Nucleus accumbens (tissue), 56 donors: ENCODE results near the gene TMEM191B.
"Not testable (repeated sequence)": the region's sequence is repeated elsewhere in the genome, so short reads cannot be mapped to it uniquely, and the experiment has no call there.

ENCODE experiments used
- DNase-seq, 56 donors: peaks; one replicate each; lab custom pipeline; 2025; lab: John Stamatoyannopoulos, UW

Gene TMEM191B

DNA sequence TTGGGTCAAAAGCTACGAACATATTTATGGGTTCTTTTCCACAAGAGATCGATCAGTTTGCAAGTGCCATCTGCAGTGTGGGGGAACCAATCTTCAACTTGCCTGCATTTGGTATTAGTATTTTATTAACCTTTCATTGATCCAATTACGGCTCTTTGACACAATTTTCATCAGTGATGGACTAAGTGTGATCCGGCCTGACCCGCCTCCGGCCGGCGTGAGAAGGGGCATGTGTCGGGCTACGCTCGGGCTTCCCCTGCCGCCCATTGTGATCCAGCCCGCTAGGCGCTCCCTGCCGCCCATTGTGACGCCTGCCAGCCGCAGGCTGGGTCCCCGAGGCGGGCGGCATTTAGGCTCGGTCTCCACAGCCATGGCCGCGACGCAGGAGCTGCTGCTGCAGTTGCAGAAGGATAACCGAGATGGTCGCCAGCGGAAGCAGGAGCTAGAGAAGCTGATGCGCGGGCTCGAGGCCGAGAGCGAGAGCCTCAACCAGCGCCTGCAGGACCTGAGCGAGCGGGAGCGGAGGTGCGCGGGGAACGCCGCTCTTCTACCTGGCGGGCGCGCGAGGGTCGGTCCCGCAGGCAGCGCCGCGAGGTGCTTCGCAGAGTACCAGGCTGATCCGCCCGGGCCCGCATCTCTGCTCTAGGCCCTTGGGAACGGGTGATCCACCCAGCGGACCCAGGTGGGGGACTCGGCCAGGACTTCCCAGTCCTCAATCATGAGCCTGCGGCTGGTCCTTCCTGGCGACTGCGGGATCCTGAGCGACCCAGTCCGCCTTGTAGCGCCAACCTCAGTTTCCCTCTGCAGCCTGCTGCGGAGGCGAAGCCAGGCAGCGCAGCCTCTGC is at the start of gene TMEM191B:
Gene TMEM191B (plus strand): TSS at position 51 of the 845 bp plus-strand sequence. CDS start 179 bp downstream, at position 230.
- DNase-seq = not testable (repeated sequence)

DNA sequence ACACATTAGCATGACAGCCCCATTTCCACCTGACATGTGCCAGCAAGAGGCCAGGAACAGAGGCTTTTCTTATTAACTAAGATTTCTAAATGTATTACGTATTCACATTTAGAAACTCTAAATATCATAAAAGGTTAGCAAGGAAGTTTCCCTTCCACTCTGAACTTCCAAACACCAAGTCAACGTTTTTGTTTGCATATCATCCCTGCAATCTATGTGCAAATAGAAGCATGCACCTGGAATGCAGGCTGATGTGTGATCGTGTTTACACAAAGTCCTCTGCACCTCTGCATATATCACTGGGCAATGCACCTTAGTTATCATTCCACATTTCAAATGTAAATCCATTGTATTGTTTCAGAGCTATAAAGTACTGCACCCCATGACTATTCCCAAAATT is 31.4 kb upstream of the TMEM191B start:
- DNase-seq = not testable (repeated sequence)

- not testable (repeated sequence) for DNase-seq
These were observed 16.3 kb upstream of the TMEM191B start for GRCh38 chr22:18511327-18511726.

DNA sequence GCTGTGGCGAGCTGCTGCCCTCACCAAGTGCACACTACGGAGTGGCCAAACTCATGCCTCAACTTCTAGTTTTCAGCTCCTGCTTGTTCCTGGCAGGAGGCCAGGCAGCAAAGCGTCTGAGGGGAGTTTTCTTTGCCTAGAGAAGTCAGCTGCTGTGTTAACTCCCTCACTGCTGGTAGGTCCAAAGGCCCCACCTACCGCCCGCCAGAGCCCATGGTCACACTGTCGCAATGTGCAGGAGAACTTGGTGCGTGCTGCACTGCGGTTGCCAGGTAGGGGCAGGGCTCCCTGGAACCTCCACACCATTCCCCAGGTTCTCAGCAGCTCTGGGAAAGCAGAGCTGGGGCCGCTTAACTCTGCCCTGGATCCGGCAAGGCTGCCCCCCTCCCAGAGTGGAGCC is 15.2 kb upstream of the TMEM191B start:
- DNase-seq = not testable (repeated sequence)

- not testable (repeated sequence) for DNase-seq
These were observed 14.1 kb upstream of the TMEM191B start for GRCh38 chr22:18513454-18513853.

DNA sequence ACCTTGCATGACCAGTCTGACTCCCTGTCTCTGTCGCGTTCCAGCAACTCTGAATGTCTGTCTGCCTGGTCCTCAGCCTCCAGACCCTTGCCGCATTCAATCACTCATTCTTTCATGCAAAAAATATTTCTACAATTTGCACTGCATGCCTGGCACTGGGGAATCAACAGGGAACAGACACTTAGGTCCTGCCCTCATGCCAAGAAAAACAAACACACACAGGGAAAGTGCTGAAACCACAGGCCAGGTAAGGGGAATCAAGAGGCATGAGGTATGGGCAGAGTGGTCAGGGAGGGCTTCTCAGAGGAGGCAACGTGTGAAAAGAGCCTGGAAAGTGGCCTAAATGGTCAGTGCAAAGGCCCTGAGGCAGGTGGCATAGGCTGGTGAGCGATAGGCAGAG is 9.5 kb upstream of the TMEM191B start, which contains the start of gene GGTLC3:
Gene GGTLC3 (minus strand): TSS at position 101 of the 400 bp plus-strand sequence. CDS start 264 bp downstream, outside the sequence.
- not testable (repeated sequence) for DNase-seq

DNA sequence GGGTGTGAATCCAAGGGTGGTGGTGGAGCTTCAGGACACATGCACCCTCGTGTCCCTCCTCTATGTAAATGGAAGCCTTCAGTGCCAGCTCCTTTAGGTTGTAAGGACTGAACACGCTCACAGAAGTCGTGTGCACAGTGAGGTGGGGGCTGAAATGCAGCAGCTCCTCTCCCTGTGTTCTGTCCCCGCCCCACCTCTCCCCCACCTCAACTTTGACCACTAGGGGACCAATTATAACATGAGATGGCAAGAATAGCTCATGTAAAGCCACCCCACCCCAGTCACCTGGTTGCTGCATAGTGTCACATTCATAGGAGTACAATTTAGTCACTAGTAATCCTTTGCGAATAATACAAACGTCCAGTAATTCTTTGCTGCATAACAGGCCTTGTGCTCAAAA is 4.8 kb upstream of the TMEM191B start:
- not testable (repeated sequence) for DNase-seq

GRCh38 chr22:18523328-18523727 is 4.3 kb upstream of the TMEM191B start:
- DNase-seq = not testable (repeated sequence)

DNA sequence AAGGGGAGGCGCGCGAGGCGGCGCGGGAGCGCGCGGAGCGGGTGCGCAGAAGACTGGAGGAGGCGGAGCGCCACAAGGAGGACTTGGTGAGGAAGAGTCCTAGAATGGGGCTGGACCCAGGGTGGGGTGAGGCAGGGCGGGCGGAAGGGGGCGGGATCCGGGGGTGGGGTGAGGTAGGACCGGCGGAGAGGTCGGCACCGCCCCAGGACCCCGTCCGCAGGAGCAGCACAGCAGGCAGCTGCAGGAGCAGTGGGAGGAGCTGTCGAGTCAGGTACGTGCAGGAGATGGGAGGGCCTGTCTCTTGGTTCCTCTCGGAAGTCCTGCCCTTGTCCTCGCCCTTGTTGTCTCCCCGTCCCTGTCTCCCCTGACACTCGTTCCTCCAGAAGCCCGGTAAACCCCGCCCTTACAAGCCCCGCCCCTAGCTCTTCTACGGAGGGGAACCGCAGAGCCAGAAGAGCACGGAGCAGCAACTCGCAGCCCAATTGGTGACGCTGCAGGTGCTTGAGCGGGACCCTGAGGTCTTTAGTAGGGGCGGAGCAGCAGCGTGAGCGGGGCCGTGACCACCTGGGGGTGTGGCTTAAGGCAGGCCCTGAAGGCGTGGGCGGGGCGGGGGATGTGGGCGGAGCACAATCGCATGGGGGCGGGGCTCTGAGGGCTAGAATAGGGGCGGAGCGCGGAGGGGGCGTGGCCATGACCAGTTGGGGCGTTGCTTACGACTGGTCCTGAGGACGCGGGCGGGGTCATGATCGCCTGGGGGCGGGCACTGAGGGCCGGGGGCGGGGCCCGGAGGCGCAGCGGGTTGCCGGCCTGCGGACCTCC is 1.2 kb downstream of the TMEM191B start:
- not testable (repeated sequence) for DNase-seq

DNA sequence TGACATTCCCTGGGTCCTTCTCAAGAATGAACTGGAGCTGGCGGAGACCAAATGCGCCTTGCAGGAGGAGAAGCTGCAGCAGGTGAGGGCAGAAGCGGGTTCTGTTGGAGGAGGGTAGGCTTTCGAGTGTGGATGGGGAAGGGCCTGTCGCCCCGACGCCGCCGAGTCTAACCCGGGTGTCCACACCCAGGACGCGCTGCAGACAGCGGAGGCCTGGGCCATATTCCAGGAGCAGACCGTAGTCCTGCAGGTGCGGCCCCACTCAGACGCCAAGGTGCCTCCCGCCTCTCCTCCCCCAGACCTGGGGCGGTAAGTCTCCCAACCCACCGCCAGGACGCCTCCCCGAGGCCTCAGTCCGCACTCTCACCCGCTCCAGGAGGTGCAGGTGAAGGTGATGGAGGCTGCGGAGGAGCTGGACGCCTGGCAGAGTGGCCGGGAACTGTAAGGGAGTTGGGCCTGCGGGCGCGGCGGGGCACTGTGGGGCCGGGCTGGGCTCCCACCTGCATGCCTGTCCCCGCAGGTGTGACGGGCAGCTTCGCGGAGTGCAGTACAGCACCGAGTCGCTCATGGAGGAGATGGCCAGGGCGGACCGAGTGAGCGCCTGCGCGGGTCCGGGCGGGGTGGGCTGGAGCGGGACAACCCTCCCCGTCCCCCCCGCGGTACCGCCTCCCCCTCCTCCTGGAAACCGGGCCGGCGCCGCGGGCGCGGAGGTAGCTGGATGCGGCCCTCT is 2.0 kb downstream of the TMEM191B start:
- not testable (repeated sequence) for DNase-seq

- not testable (repeated sequence) for DNase-seq
These were observed 6.0 kb downstream of the TMEM191B start for GRCh38 chr22:18533633-18534032.

DNA sequence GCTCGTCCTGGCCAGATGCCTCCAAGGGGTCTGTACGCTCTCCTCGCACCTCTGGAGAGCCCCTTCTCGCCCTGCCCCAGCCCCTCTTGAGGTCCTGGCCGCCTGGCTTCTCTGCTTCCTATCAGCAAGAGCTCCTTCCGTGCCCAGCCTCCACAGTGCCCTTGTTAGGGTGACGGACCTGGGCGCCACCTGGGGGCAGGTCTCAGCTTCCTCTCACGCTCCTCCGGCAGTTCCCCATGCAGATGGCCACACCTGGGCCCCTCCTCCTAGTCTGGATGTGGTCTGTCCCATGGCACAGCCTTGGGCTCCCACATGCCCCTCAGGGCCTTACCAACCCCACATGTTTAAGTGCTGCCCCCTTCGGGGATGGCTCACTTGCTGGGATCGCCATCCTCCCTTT is 6.7 kb downstream of the TMEM191B start:
- DNase-seq = not testable (repeated sequence)

- not testable (repeated sequence) for DNase-seq
These were observed 12.4 kb downstream of the TMEM191B start for GRCh38 chr22:18539994-18540393.

GRCh38 chr22:18543400-18543799 is 15.8 kb downstream of the TMEM191B start:
- not testable (repeated sequence) for DNase-seq

DNA sequence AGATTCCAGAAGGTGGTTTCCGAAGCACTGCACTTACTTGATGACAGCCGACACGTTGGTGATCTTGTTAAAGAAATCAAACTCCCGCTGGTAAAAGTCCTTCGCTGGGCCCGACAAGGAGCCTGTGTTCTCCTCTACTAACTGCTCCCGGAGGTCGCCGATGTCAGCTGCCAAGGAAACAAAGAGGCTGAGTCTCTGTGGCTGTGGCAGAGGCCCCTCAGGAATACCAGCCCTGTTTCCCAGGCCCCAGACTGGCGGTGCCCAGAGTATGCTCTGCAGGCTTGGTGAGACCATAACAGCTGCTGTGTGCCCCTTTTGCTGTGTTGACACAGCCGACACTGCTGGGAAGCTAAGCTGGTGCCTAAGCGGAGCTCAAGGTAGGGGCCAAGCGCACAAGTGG is 17.0 kb downstream of the TMEM191B start:
- DNase-seq = not testable (repeated sequence)

GRCh38 chr22:18549458-18550179 is 22.0 kb downstream of the TMEM191B start:
- not testable (repeated sequence) for DNase-seq

- DNase-seq = not testable (repeated sequence)
These were observed 23.4 kb downstream of the TMEM191B start for GRCh38 chr22:18551046-18551445.

DNA sequence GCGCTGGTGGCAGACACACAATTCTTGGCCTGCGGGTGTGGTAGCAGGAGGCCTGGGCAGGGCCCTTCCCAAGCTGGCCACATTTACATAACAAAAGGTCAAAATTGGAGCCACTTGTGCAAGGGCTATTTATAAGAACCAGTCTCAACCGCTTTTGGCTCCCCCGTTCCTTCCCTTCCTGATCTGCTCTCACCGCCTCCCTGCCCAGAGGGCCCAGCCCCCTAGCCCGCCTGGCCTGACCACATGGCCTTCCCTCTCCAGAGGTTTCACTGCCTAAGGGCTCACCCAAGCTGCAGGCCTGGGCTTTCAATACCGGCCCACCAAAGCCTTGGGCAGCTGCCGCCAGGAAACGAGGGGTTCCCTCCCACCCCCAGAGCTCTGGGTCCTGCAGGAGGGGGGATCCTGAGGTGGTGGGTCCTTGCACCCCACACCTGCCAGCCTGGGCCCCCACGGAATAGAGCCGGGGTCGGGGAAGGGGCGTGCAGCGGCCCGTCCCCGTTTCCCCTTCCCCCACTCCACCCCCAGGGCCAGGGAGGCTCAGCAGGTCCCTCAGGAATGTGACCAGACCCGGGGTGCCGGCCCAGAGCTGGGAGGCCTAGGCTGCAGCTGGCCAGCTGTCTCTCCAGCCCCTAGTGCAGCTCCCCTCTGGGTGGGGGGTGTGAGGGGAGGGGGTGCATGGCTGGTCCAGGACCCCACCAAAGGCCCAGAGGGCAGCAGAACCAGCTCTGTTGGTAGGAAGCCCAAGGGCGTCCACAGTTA is 25.4 kb downstream of the TMEM191B start:
- not testable (repeated sequence) for DNase-seq
